SIG-M5 (cell line): Measurements from ENCODE around the gene TMEM239.
"Not testable (repeated sequence)": the region's sequence is repeated elsewhere in the genome, so short reads cannot be mapped to it uniquely, and the experiment has no call there.

ENCODE experiments used
- DNase-seq: peaks from one replicate; lab custom pipeline; 2025; lab: John Stamatoyannopoulos, UW

Gene TMEM239

DNA sequence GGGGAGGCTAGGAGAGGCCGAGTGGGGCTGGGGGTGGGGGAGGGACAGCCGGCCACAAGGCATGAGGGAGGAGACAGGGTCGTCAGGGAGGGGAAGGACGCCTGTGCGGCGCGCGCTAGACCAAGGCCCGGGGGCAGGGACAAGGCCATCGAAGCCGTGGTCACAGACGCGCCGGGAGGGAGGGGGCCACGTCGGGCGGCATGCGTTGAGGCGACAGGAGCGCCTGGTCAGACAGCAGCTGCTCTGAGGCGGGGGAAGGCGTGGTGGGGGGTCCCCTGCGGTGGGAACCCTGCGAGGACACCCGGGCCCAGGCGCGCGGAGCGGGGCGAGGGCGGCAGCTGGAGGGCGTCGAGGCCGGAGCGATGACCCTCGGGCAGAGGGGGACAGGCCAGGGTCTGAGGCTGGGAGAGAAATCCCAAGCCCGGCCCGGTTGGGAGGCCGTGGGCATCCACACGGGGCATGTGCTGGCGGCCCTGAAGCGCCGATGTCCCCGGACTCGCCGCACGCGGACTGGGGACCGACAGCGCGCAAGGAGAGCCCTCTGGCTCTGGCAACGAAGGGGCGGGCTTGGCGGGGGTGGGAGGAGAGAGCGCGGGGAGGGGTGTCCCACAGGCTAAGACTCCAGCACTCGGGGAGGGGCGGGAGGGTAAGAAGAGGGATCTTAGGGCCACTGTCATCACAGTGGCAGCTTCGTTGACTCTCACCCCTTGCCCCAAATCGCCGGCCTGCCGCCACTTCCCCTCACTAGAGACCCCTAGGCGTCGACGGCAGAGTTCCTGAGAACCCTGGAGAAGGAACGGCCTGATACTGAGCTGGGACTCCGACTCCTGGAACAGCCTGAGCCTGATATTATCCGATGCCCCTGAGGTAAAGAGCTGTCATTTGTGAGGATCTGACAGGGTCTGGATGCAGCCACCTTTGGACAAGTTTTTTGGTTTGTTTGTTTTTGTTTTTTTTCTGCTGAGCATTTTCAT, 5.0 kb downstream of the TMEM239 start:
- no peak for DNase-seq

DNA sequence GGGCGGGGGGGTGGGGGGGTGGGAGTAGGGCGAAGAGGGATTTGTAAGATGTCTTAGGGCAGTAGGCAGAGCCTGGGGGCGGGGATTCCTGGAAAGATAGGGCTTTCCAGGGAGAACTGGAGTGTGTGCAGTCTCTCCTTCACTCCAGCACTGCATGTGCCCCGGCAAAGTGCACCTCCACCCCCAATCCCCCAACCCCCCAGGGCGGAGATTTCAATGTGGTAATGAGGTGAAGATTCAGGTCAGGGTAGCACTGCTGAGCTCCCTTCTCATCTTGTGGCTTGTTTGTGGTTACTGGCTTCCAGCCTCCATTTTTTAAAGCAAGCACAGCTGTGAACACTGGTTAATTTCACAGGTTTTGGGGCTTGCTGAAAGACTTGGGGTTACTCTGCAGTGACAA, 5.9 kb downstream of the TMEM239 start:
- DNase-seq, result no peak

DNA sequence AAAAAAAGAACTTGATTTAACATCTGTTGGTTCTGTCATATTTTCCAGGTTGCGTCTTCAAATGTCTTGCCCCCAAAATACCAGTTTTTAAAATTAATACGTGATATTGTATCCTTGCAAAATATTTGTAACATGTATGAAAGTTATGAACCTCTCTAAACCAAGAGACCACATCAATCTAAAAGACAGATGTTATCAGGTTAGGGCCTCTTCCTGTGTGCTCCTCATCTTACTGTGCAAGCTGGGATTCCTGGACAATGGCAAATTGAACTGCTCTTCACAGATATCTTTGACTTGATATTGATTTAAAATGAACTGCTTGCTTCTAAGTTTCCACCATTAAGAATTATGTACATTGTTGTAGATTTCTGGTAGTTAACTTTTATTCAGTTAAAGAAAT, 9.6 kb downstream of the TMEM239 start:
- no peak for DNase-seq

DNA sequence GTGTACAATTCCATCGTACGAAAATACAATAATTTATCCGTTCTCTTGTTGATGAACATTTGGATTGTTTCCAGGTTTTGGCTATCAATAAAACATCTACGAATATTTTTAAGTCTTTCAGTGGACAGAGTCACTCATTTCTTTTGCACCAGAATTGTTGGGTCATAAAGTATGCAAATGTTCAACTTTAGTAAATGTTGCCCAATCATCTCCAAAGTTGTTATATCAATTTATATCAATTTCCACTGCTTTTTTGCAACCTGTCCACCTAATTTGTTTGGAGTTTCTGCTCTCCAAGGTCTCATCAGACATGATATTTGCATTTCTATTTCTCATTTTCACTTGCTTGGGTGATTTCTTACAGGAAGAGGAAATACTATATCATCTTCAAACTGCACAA, 10.5 kb downstream of the TMEM239 start:
- no peak for DNase-seq

DNA sequence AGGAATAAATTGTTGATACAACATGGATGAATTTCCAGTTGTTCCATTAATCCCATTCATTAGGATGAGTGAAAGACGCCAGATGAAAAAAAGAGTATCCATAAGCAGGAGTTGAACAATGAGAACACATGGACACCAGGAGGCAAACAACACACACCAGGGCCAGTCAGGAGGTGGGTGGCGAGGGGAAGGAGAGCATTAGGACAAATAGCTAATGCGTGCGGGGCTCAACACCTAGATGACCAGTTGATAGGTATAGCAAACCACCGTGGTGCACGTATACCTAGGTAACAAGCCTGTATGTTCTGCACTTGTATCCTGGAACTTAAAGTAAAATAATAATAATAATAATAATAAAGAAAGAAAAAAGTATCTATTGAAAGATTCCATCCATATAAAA, 13.2 kb downstream of the TMEM239 start:
- no peak for DNase-seq

DNA sequence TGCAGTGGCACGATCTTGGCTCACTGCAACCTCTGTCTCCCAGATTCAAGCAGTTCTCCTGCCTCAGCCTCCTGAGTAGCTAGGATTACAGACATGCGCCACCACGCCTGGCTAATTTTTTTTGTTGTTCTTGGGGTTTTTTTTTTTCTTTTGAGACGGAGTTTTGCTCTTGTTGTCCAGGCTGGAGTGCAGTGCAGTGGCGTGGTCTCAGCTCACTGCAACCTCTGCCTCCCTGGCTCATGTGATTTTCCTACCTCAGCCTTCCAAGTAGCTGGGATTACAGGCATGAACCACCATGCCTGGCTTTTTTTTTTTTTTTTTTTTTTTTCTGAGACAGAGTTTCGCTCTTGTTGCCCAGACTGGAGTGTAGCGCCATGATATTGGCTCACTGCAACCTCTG, 15.0 kb downstream of the TMEM239 start:
- not testable (repeated sequence) for DNase-seq

DNA sequence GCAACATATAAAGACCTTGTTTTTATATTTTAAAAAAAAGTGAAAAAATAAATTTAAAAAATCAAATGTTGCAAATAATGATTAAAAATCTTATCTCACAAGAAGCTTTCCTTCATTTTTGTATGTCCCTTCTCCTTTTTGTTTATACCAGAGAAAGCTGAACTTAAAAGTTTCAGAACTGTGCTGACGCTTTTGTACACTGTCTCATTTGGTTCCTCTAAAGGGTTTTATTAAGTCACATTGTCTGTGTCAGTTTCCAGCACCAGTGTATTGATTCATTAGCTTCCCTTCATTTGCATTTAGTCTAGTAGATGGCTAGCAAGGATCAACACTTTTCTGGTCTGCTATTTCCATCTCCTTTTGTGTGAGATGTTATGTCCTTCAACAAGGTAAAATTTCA, 17.6 kb downstream of the TMEM239 start:
- DNase-seq, result no peak

DNA sequence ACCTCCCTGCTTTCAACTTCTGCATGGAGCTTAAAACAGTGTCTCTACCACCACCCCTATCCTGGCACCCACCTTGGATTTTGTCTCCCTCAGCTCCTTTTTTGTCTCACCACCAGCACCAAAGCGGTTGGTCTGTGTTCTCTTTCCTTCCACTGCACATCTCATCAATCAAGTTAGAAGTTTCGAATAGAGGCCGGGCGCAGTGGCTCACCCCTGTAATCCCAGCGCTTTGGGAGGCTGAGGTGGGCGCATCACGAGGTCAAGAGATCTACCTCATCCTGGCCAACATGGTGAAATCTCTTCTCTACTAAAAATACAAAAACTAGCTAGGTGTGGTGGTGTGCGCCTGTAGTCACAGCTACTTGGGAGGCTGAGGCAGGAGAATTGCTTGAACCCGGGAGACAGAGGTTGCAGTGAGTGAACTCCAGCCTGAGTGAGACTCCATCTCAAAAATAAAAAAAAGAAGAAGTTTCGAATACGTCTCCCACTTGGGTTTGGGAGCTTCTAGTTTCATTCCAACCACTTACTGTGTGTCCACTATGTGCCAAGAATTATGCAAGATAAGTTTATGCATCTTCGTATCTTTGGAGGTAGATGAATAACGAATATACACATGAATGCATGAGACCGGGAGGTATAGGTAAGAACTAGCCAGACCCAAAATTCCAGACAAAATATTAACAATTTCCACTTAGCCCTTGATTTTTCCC, 18.4 kb downstream of the TMEM239 start:
- DNase-seq, result no peak

DNA sequence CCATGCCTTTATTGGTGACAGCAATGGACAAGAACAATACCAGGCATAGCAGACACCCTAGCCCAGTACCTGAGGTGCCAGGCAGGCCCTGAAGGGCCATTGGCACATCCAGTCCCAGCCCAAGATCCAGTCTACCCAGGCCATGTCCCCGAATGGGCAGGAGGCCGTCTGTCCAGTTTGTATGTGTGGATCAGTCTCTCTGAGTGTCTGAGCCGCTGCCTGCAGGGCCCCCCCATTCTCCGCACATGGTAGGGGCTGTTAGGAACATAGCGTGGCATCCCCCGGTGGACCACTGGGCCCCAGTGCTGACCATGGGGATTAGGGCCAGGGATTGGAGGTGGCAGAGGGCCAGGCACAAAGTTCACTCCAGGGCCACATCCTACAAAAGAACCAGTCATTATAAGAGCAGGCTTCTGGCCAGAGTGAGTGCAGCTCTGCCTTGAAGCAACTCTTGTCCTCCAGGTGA, 19.2 kb downstream of the TMEM239 start:
- DNase-seq, result no peak

DNA sequence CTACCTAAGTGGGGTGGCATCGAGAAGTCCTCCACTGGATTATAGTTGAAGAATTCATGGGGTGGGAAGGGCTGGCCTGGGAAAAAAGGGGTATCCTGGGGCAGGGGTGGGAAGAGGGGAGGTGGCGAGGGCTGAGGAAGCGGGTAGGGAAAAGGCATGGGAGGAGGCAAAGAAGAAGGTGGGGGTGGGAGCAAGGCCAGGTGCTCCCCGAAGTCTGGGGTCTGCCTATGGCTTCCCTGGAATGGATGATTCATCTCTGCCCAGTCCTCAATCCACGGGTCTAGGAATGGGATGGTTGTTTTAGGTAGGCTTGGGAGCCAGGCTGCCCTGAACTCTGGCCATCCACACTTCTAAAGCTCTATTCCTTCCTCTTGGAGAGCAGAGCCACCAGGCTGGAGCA, 19.9 kb downstream of the TMEM239 start:
- no peak for DNase-seq

DNA sequence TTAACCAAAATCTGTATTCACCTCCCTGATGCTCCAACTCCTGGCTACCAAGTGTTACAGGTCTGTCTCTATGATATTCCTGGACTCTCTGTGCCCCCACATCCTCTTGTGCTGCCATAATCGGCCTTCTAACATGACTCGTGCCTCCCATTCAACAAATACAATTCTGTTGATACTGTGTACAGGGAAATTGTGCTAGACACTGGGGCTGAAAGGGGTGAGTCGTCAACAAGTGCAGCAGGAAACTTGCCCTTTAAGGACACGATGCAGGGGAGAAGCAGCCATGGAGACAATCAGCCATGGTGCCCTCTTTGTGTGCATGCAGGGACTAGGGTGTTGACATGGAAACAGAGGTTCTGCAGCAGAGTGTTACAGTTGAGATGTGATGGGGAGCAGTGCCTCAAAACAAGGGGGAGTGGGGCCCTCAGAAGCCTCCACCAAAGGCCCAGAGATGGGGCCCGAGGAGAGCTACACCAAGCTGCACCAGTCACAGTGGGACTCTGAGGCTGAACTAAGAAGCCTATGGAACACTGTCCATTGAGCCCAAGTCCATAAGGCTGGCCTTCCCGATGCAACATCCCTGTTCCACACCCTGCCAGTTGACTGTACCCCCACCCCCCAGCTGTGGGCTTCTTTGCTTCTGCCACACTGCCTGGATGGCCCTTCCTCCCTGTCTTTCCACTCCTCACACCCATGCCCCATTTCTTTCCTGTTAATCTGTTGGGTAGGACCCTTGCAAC, 21.2 kb downstream of the TMEM239 start:
- no peak for DNase-seq

DNA sequence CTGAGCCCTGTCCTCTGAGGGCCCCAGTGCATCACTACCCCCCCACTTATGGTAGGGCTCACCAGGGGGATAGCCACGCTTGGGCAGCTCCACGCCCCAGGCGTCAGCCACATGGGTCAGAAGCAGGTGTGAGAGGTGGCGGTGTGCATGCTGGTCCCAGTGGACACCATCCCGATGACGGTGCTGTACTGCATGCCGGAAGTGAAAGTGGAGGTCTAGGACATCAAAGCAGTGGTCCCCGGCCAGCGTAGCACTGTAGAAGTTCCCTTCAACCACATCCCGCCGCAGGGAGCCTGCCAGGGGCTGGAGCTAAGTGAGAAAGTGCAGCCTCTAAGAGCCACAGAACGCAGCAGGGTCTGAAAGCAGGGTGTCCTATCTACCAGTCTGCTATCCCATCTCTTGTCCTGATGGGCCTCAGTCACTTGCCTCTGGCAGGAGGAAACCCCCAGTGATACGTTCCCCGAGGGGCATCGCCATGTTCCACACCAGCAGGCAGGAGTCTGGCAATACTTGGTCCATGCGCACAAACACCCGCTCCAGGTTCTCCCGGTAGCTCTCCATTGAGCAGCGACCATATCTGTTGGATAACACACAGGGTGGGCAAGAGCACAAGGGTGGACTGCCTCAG, 22.1 kb downstream of the TMEM239 start:
- no peak for DNase-seq

DNA sequence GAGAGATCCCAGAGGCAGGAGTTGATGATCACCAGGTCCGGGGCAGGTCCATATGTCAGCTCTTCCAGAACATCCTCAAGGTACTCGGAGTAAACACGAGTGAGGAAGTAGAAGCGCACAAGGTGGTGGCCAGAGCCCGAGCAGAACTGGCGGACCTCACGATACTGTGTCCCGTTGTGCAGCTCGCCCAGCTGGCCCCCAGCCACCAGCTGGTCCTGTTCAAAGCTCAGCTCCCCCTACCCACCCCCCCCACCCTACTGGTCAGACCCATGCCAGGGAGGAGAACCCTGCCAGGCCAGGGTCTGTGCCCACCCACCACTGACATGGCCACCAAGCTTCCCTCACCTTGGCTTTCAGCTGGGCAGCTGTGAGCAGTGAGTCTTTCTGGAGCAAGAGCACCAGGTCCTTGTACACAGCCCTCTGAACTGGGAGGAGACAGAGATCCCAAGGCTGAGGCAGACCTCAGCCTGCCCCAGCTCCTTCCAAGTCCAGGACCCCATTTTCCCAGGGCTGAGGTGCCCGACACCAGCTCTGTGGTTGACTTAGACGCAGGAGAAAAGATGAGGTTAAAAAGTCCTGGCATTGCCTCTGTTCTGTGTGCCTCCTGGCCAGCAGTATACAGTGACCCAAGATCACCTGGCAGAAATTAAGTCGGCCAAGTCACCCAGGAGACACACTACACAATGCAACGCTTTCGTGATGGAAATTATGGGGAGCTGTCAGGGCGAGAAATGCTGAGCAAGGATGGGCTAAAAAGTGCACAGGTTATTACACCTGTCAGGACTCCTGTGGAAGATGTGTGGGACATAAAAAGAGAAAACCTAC, 22.9 kb downstream of the TMEM239 start:
- no peak for DNase-seq

DNA sequence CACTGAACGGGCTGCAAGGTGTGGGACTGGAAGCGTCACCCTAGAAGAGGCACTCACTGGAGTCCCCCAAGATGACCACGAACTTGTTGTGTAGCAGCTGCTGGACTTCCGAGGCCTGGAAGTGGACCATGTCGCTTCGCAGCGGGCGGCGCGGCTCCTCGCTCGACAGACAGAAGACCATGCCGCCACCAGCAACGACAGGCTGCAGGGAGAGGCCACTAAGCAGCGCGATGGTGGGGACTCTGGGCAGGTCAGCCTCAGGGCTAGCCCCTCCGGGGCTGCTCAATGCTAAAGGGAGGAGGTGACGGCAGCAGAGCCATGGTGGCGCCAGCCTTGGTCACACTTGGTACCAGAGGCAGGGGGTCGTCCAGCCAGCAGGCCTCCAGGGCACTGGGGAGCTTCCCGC, 23.6 kb downstream of the TMEM239 start:
- no peak for DNase-seq

DNA sequence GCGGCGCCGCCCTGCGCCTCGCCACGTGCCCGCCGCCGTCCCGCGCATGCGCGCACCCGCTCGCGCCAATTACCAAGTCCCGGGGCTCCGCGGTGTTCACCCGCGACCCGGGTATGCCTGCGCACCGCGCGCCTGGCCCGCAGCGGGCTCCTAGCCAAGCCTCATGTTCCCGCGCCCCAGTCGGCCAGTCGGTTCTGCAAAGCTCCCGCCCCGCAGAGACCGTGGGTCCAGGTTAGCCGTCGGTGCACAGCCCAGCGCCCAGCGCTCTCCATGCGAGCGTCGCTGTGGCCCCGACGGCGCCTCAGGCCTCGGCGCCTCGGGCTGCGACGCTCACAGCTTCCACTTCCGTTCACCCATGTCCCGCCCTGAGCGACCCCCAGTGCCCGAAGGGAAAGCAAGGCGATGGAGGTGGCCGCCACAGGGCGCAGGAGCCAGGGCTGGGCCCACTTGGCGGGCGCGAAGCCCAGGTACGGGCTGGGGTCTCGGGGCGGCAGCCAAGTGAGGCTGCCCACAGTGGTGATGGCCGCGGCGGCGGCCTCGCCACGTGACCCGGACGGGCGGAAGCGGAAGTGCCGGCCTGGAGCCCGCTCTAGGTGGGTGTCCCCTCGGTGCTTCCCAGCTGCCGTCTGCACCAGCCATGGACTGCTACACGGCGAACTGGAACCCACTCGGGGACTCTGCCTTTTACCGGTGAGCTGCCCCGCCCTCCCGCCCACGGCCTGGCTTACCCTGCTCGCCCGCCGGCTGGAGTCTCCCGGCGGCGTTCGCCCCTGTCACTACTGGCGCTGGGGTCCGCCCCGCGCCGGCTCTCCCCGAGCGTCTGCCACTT, 24.2 kb downstream of the TMEM239 start, which contains the start of the genes PCED1A and VPS16:
PCED1A (minus strand) TSS at position 518 of the 829 bp plus-strand sequence. CDS start 743 bp downstream, outside the sequence.
VPS16 (plus strand) TSS at position 608 of the 829 bp plus-strand sequence; CDS start at position 638, 30 bp downstream.
- peak; percentile 37 for DNase-seq

DNA sequence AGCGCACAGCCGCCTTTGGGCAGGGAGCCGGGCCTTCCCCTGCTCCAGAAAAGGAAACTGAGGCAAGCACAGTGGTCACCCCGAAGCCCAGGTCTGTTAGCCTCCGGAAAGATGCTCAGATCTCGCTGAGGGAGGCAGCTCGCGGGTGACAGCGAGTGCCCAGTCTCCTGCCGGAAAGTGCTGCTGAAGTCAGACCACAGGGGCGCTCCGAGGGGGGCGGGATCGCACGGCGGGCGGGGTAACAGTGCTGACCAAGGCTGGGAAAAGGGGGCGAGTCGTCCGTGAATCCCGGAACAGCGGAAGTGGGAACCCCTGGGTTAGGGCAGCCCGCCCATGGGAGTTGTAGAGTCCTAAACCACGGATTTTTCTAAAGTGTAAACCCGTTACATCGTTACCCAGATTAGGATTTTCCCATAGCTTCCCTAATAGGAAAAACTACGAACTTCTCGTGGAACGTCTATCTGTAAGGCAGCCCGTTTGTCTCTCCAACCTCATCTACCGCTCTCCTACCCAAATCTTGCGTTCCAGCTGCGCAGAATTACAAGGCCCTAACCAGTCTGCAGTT, 24.9 kb downstream of the TMEM239 start:
- DNase-seq, result no peak

DNA sequence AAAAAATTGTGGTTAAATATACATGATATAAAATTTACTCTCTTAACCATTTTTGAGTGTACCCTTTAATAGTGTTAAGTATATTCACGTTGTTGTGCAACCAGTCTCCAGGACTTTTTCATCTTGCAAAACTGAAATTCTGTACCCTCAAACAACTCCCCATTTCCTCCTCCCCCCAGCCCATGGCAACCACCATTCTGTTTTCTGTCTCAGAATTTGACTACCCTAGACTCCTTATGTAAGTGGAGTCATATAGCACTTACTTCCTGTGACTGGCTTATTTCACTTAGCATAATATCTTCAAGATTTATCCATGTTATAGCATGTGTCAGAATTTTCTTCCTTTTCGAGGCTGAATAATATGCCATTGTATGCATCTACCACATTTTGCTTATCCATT, 29.4 kb downstream of the TMEM239 start:
- no peak for DNase-seq

DNA sequence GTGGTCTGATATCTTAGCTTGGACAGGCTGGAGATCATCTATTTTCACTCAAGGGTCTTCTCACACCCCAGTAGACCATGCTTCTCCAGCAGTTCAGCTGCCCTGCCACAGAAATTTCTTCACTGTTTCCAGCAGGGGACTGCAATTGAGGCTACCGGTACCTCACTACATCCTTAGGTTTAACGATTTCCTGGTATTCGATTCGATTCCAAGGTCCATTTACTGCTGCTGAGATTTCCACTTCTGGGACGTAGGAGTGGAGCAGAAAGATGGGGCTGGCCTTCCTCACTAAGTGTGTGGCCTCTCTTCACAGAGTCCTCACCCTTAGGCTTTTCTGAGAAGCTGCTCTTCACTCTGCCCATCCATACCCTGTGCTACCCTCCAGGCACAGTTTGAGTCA, 30.5 kb downstream of the TMEM239 start:
- no peak for DNase-seq

DNA sequence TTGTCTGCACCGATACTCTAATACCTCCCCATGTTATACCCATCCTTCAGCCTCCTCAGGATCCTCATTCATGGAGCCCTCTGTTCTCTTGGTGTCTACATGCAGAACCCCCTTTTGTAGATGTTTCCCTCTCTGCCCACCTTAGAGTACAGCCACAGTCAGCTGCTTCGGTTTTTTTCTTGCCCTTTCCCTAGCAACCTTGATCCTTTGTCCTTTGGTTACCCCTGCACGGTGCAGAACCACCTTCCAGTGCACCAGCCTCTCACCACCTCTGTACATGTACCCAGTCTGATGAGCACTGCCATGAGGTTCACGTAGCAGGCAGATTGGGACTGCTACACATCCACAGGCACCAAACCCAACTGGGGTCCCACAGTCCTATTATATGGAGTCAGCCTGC, 31.6 kb downstream of the TMEM239 start:
- DNase-seq, result no peak

DNA sequence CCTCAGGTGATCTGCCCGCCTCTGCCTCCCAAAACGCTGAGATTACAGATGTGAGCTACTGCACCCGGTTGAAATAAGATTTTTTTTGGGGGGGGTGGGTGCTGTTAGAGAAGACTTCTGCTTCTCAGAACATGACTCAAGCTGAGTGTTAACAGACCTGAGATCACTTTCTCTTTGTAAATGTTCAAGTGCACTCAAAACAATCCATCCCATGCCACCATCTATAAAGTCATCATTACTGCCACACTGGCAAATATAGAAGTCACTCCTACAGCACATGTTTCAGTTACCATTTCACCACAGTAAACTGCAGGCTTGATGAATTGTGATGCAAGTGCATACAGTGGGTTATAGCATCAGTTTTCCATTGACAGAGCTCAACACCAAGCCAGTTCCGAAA, 33.4 kb downstream of the TMEM239 start:
- no peak for DNase-seq
